Measurements from ENCODE around the gene EP300. TPM values are rescaled to one million over a fixed set of nuclear protein-coding genes. Genes with fewer than 3 reads are reported as not detected.

The EP300 gene
- total RNA-seq, 3 donors from 2014 or later, result 43.7 to 52.0 (median 51.4) TPM

DNA sequence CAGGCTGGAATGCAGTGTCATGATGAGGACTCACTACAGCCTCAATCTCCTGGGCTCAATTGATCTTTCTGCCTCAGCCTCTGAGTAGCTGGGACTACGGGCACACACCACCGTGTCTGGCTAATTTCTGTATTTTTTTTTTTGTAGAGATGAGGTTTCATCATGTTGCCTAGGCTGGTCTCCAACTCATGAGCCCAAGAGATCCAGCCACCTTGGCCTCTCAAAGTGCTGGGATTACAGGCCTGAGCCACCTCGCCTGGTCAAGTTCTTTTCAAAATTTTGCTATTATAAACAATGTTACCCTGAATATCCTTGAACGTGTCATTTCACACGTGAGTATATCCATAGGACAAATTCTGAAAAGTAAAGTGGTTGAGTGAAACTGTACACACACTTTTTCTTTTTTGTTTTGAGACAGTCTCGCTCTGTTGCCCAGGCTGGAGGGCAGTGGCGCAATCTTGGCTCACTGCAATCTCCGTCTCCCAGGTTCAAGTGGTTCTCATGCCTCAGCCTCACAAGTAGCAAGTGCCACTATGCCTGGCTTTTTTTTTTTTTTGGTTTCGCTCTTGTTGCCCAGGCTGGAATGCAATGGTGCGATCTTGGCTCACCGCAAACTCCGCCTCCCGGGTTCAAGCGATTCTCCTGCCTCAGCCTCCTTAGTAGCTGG is 21.6 kb upstream of the EP300 start:
- H3K9me3 Mint-ChIP-seq, result no peaks in the 10 kb centered on the region
- no peaks in the 10 kb centered on the region for H3K36me3 Mint-ChIP-seq (ENCODE audit: insufficient read depth)
- no peak for DNase-seq
- H3K27me3 Mint-ChIP-seq (ENCODE audit: low read depth), result no peaks in the 10 kb centered on the region
- ATAC-seq, result no peak
- H3K4me1 Mint-ChIP-seq (ENCODE audit: low read depth), result peaks cover 8% of the 10 kb centered on the region
- no peak overlapping the region for H3K4me3 Mint-ChIP-seq

GRCh38 chr22:41074061-41074460 is 18.3 kb upstream of the EP300 start:
- ATAC-seq, result no peak
- Mint-ChIP-seq H3K4me1 (ENCODE audit: low read depth) (peaks cover 2% of the 10 kb centered on the region), H3K27me3 (ENCODE audit: low read depth) (peaks cover 4% of the 10 kb centered on the region), H3K4me3 (no peak overlapping the region), H3K9me3 (no peaks in the 10 kb centered on the region), H3K36me3 (ENCODE audit: insufficient read depth) (no peaks in the 10 kb centered on the region)
- no peak for DNase-seq

DNA sequence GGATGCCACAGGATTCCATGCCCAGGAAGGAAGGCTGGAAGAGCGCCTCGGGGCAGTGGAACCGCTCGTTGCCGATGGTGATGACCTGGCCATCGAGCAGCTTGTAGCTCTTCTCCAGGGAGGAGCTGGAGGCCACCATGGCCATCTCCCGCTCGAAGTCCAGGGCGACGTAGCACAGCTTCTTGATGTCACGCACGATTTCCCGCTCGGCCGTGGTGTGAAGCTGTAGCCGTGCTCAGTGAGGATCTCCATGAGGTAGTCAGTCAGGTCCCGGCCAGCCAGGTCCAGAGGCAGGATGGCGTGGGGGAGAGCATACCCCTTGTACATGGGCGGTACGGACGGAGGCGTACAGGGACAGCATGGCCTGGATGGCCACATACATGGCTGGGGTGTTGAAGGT is 17.9 kb upstream of the EP300 start:
- H3K4me3 Mint-ChIP-seq, result no peak overlapping the region
- DNase-seq (no peak), ATAC-seq (no peak)
- H3K4me1 Mint-ChIP-seq (ENCODE audit: low read depth), result no peaks in the 10 kb centered on the region
- H3K27me3 Mint-ChIP-seq (ENCODE audit: low read depth), result peaks cover 4% of the 10 kb centered on the region
- H3K9me3 Mint-ChIP-seq, result no peaks in the 10 kb centered on the region
- no peaks in the 10 kb centered on the region for H3K36me3 Mint-ChIP-seq (ENCODE audit: insufficient read depth)

DNA sequence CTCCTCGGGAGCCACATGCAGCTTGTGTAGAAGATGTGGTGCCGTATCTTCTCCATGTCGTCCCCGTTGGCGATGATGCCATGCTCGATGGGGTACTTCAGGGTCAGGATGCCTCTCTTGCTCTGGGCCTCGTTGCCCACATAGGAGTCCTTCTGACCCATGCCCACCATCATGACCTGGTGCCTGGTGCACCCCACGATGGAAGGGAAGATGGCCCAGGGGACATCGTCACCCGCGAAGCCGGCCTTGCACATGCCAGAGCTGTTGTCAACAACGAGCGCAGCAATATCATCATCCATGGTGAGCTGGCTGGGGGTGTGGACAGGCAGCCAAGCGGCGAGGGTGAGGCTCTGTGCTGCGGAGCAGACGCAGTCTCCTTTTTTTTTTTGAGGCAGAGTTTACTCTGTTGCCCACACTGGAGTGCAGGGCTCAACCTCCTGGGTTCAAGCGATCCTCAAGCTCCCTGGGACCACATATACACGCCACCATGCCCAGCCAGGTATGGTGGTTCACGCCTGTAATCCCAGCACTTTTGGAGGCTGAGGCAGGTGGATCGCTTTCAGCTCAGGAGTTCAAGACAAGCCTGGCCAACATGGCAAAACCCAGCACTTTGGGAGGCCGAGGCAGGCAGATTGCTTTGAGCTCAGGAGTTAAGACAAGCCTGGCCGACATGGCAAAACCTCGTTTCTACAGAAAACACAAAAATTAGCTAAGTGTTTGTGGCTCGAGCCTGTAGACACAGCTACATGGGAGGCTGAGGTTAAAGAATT is 17.3 kb upstream of the EP300 start:
- H3K4me1 Mint-ChIP-seq (ENCODE audit: low read depth), result no peaks in the 10 kb centered on the region
- no peaks in the 10 kb centered on the region for H3K9me3 Mint-ChIP-seq
- no peak for ATAC-seq
- DNase-seq, result no peak
- H3K4me3 Mint-ChIP-seq, result no peak overlapping the region
- H3K36me3 Mint-ChIP-seq (ENCODE audit: insufficient read depth), result no peaks in the 10 kb centered on the region
- H3K27me3 Mint-ChIP-seq (ENCODE audit: low read depth), result peaks cover 4% of the 10 kb centered on the region

DNA sequence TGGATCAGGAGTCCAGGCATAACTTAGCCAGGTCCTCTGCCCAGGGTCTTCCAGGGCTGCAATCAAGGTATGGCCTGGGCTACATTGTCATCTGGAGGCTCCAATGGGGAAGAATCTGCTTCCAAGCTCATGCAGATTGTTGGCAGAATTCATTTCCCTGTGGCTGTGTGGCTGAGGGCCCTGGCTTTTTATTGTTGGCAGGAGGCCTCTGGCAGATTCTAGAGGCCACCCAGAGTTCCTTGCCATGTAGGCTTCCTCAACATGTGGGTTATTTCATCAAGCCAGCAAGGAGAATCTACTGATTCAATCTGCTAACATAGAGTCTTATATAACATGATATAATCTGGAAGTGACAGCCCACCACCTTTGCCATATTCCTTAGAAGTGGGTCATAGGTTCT is 16.4 kb upstream of the EP300 start:
- no peaks in the 10 kb centered on the region for H3K36me3 Mint-ChIP-seq (ENCODE audit: insufficient read depth)
- H3K4me1 Mint-ChIP-seq (ENCODE audit: low read depth), result no peaks in the 10 kb centered on the region
- H3K9me3 Mint-ChIP-seq, result no peaks in the 10 kb centered on the region
- ATAC-seq, result no peak
- DNase-seq, result no peak
- H3K27me3 Mint-ChIP-seq (ENCODE audit: low read depth), result peaks cover 4% of the 10 kb centered on the region
- H3K4me3 Mint-ChIP-seq, result no peak overlapping the region

GRCh38 chr22:41076857-41077256 is 15.5 kb upstream of the EP300 start:
- ATAC-seq (no peak), DNase-seq (no peak)
- no peak overlapping the region for H3K4me3 Mint-ChIP-seq
- H3K36me3 Mint-ChIP-seq (ENCODE audit: insufficient read depth), result no peaks in the 10 kb centered on the region
- H3K9me3 Mint-ChIP-seq, result no peaks in the 10 kb centered on the region
- peaks cover 4% of the 10 kb centered on the region for H3K27me3 Mint-ChIP-seq (ENCODE audit: low read depth)
- no peaks in the 10 kb centered on the region for H3K4me1 Mint-ChIP-seq (ENCODE audit: low read depth)

GRCh38 chr22:41078931-41079330 is 13.5 kb upstream of the EP300 start:
- DNase-seq (no peak), ATAC-seq (no peak)
- Mint-ChIP-seq H3K4me3 (no peak overlapping the region), H3K27me3 (ENCODE audit: low read depth) (peaks cover 4% of the 10 kb centered on the region), H3K9me3 (no peaks in the 10 kb centered on the region), H3K36me3 (ENCODE audit: insufficient read depth) (no peaks in the 10 kb centered on the region), H3K4me1 (ENCODE audit: low read depth) (no peaks in the 10 kb centered on the region)

DNA sequence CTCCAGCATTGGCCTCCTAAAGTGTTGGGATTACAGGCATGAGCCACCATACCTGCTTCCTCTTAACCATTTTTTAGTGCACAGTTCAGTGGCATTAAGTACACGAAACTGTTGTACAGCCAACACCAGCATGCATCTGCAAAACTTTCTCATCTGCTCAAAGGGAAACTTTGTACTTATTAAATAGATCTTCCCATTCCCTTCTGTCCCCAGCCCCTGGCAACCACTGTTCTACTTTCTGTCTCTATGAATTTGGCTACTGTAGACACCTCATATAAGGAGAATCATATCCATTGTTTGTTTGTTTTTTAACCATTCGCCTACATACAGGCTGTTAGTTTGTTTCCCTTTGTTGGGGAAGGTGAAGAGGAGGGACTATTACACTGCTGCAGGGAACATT is 6.5 kb upstream of the EP300 start:
- no peaks in the 10 kb centered on the region for H3K36me3 Mint-ChIP-seq (ENCODE audit: insufficient read depth)
- DNase-seq (no peak), ATAC-seq (no peak)
- no peaks in the 10 kb centered on the region for H3K9me3 Mint-ChIP-seq
- peaks cover 3% of the 10 kb centered on the region for H3K4me1 Mint-ChIP-seq (ENCODE audit: low read depth)
- no peak overlapping the region for H3K4me3 Mint-ChIP-seq
- H3K27me3 Mint-ChIP-seq (ENCODE audit: low read depth), result no peaks in the 10 kb centered on the region

- H3K27me3 Mint-ChIP-seq (ENCODE audit: low read depth), result no peaks in the 10 kb centered on the region
- H3K9me3 Mint-ChIP-seq, result no peaks in the 10 kb centered on the region
- H3K4me1 Mint-ChIP-seq (ENCODE audit: low read depth), result peaks cover 29% of the 10 kb centered on the region
- H3K4me3 Mint-ChIP-seq, result peak overlapping the region; percentile 98
- peaks cover 9% of the 10 kb centered on the region for H3K36me3 Mint-ChIP-seq (ENCODE audit: insufficient read depth)
- DNase-seq (peak; percentile 100), ATAC-seq (peak; percentile 89 to 92)
Observed at GRCh38 chr22:41091132-41092022, 1.0 kb upstream of the EP300 start.

DNA sequence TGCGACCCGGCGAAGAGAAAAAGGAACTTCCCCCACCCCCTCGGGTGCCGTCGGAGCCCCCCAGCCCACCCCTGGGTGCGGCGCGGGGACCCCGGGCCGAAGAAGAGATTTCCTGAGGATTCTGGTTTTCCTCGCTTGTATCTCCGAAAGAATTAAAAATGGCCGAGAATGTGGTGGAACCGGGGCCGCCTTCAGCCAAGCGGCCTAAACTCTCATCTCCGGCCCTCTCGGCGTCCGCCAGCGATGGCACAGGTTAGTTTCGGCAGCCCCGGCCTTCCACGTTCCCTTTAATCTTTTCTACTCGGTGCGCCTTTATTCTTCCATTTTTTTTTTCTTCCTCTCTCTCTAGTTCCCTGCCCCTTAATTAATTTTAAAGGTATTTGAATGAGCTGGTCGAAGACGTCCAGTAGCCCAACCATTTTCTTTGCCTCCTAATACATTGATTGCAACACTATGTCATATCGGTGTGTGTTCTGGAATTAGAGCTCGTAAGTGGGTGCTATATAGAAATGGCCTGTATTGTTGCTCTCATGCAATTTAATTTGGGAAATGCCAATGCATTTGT is 537 bp downstream of the EP300 start:
- H3K9me3 Mint-ChIP-seq, result no peaks in the 10 kb centered on the region
- H3K4me3 Mint-ChIP-seq, result peak overlapping the region; percentile 98
- DNase-seq, result no peak
- peaks cover 41% of the 10 kb centered on the region for H3K4me1 Mint-ChIP-seq (ENCODE audit: low read depth)
- no peaks in the 10 kb centered on the region for H3K27me3 Mint-ChIP-seq (ENCODE audit: low read depth)
- H3K36me3 Mint-ChIP-seq (ENCODE audit: insufficient read depth), result peaks cover 9% of the 10 kb centered on the region
- ATAC-seq, result no peak

GRCh38 chr22:41094041-41094593 is 1.7 kb downstream of the EP300 start:
- ATAC-seq (no peak), DNase-seq (no peak)
- Mint-ChIP-seq H3K4me1 (ENCODE audit: low read depth) (peaks cover 51% of the 10 kb centered on the region), H3K9me3 (no peaks in the 10 kb centered on the region), H3K4me3 (peak overlapping the region; percentile 98), H3K36me3 (ENCODE audit: insufficient read depth) (peaks cover 9% of the 10 kb centered on the region), H3K27me3 (ENCODE audit: low read depth) (no peaks in the 10 kb centered on the region)

DNA sequence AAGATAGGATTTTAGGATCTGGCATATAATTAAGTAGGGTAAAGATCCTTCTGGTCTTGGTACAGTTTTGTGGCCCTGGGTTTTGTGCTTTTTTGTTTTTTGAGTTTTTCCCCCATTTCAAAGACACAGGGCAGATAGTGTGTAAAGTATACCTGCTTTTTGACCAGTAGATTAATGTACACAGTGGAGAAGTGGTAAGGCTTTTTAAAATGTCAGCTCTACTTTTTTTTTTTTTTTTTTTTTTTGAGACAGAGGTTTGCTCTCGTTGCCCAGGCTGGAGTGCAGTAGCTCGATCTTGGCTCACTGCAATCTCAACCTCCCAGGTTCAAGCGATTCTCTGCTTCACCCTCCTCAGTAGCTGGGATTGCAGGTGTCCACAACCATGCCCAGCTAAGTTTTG is 4.0 kb downstream of the EP300 start:
- Mint-ChIP-seq H3K4me3 (peak overlapping the region; percentile 98), H3K9me3 (no peaks in the 10 kb centered on the region), H3K36me3 (ENCODE audit: insufficient read depth) (peaks cover 12% of the 10 kb centered on the region), H3K27me3 (ENCODE audit: low read depth) (no peaks in the 10 kb centered on the region), H3K4me1 (ENCODE audit: low read depth) (peaks cover 62% of the 10 kb centered on the region)
- DNase-seq, result no peak
- no peak for ATAC-seq

DNA sequence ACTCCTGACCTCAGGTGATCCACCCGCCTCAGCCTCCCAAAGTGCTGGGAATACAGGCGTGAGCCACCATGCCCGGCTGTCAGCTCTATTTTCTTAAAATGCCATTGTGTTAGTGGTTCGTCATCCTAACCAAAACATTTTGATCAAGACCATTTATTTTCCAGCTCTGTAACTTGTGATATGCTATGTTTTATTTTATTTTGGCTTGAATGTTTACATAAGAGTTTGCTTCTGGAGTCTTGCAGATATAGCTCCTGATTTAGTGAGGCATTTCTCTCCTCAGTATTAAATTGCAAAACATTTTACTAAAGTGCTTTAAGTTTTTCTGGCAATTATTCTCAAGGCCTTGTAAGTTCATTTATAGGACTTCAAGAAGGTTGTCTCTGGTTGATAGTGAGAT is 4.4 kb downstream of the EP300 start:
- Mint-ChIP-seq H3K9me3 (no peaks in the 10 kb centered on the region), H3K4me3 (peak overlapping the region; percentile 98), H3K36me3 (ENCODE audit: insufficient read depth) (peaks cover 12% of the 10 kb centered on the region), H3K4me1 (ENCODE audit: low read depth) (peaks cover 65% of the 10 kb centered on the region), H3K27me3 (ENCODE audit: low read depth) (no peaks in the 10 kb centered on the region)
- ATAC-seq (no peak), DNase-seq (no peak)

DNA sequence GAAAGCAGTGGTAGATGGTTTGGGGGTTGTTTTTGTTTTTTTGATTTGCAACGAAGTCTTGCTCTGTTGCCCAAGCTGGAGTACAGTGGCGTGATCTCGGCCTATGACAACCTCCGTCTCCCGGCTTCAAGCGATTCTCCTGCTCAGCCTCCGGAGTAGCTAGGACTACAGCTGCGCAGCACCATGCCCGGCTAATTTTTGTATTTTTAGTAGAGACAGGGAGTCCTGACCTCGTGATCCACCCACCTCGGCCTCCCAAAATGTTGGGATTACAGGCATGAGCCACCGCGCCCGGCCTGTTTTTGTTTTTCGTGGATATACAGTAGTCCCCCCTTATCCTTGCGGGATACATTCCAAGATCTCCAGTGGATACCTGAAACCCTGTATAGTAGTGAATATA is 6.6 kb downstream of the EP300 start:
- Mint-ChIP-seq H3K9me3 (no peaks in the 10 kb centered on the region), H3K27me3 (ENCODE audit: low read depth) (no peaks in the 10 kb centered on the region), H3K4me3 (no peak overlapping the region), H3K4me1 (ENCODE audit: low read depth) (peaks cover 77% of the 10 kb centered on the region), H3K36me3 (ENCODE audit: insufficient read depth) (peaks cover 18% of the 10 kb centered on the region)
- DNase-seq, result no peak
- ATAC-seq, result no peak

All from activated T-cell treated with anti-CD3 and anti-CD28 coated beads, Interleukin-2, amount 50 U/mL, for 4 hours (primary cell).